Uterus (tissue), 4 donors: Measurements from ENCODE around the gene MED25. TPM values are rescaled to one million over a fixed set of nuclear protein-coding genes. Genes with fewer than 3 reads are reported as not detected.

Source experiments
- DNase-seq, 2 donors: peaks; one replicate each; pipeline ENCODE4 v3.0.0-alpha.2; 2019 to 2020
- H3K27ac ChIP-seq, 2 donors: fragments of 200-600 bp; sonication (generic); 1 replicate in 1 of 2; 2 replicates in 1 of 2; pipeline ENCODE4 v1.5.1; 2016 to 2018
- H3K27me3 ChIP-seq, 2 donors: fragments of 200-600 bp; sonication (generic); one replicate each; pipeline ENCODE4 v1.5.1; 2018 to 2019; ENCODE audit warnings: control low read depth in 1 of 2
- H3K36me3 ChIP-seq, 2 donors: fragments of 200-600 bp; sonication (generic); one replicate each; pipeline ENCODE4 v1.5.1; 2019; ENCODE audit warnings: control low read depth in 1 of 2
- H3K4me1 ChIP-seq, 2 donors: fragments of 200-600 bp; sonication (generic); one replicate each; pipeline ENCODE4 v1.5.1; 2018 to 2019; ENCODE audit warnings: control low read depth in 1 of 2
- H3K4me3 ChIP-seq, 2 donors: fragments of 200-600 bp; sonication (generic); 1 replicate in 1 of 2; 2 replicates in 1 of 2; pipeline ENCODE4 v1.5.1; 2018 to 2019; ENCODE audit warnings: mild to moderate bottlenecking in 1 of 2
- H3K9me3 ChIP-seq, 2 donors: fragments of 200-600 bp; sonication (generic); one replicate each; pipeline ENCODE4 v1.5.1; 2019; ENCODE audit warnings: control low read depth in 1 of 2
- CTCF ChIP-seq, 4 experiments: fragments of 200-600 bp in 2 of 4; fragments of 450-650 bp in 2 of 4; sonication (generic) in 2 of 4; IDR thresholded peaks; one replicate each; pipeline ENCODE4 v1.5.1; 2016 to 2019; ENCODE audit warnings: antibody characterized with exemption in 4 of 4, mild to moderate bottlenecking in 2 of 4, moderate library complexity in 1 of 4
- POLR2A ChIP-seq, 2 donors: fragments of 450-650 bp; IDR thresholded peaks; one replicate each; pipeline ENCODE4 v1.6.1; 2016; ENCODE audit warnings: antibody characterized with exemption in 2 of 2, mild to moderate bottlenecking in 1 of 2, moderate library complexity in 1 of 2
- intact Hi-C: fragments of 100-400 bp; cut with DNase I; formaldehyde crosslinking; loops from one replicate; pipeline ENCODE4 v1.15.1; 2023; ENCODE audit warnings: low total_unique reads
- total RNA-seq, 4 donors: library from RNA; depleted of rRNA in 3 of 4; stranded (reverse); fragments of >200 nt in 3 of 4; gene quantifications; one replicate each; pipeline versions ENCODE4 v1.1.0 to v1.2.4, GENCODE V29; 2014 to 2023
- donor health status: DM: yes; HTN: yes; CAD: no.

Gene MED25
- total RNA-seq, 4 donors from 2014 or later = 21.1 to 48.1 (median 26.8) TPM

GRCh38 chr19:49861541-49862378 lies 43.7 kb downstream of the MED25 start:
- Histone ChIP-seq H3K36me3 (no peaks in the 10 kb centered on the region), H3K27me3 (no peaks in the 10 kb centered on the region), H3K4me1 (peaks cover 0 to 14% of the 10 kb centered on the region in 2 donors), H3K9me3 (no peaks in the 10 kb centered on the region), H3K27ac (no peak overlapping the region), H3K4me3 (no peak overlapping the region)
- intact Hi-C loops = no loop called here
- peak; percentile 18 to 29 for DNase-seq
- TF ChIP-seq POLR2A (IDR thresholded peaks at IDR 0.05) (no peak), CTCF (IDR thresholded peaks at IDR 0.05) (no peak)

GRCh38 chr19:49862391-49863253 lies 44.5 kb downstream of the MED25 start:
- Histone ChIP-seq H3K36me3 (no peaks in the 10 kb centered on the region), H3K27me3 (no peaks in the 10 kb centered on the region), H3K27ac (no peak overlapping the region), H3K4me1 (peaks cover 0 to 16% of the 10 kb centered on the region in 2 donors), H3K9me3 (no peaks in the 10 kb centered on the region), H3K4me3 (no peak overlapping the region)
- peak in 1 of 2 donors; percentile 18 for DNase-seq
- no peak for TF ChIP-seq CTCF (IDR thresholded peaks at IDR 0.05)
- TF ChIP-seq POLR2A (IDR thresholded peaks at IDR 0.05) = no peak
- intact Hi-C loops = no loop called here

GRCh38 chr19:49863254-49863934 lies 45.3 kb downstream of the MED25 start:
- H3K36me3 ChIP-seq = no peaks in the 10 kb centered on the region
- intact Hi-C loops = no loop called here

GRCh38 chr19:49863935-49864320 lies 45.8 kb downstream of the MED25 start:
- no peaks in the 10 kb centered on the region for H3K9me3 ChIP-seq
- intact Hi-C loops = no loop called here
- H3K4me1 ChIP-seq = peaks cover 0 to 23% of the 10 kb centered on the region in 2 donors
- H3K36me3 ChIP-seq = no peaks in the 10 kb centered on the region
- no peak overlapping the region for H3K27ac ChIP-seq
- peak in 1 of 2 donors; percentile 18 for DNase-seq
- H3K4me3 ChIP-seq = no peak overlapping the region
- TF ChIP-seq CTCF (IDR thresholded peaks at IDR 0.05) = no peak
- TF ChIP-seq POLR2A (IDR thresholded peaks at IDR 0.05) = no peak
- no peaks in the 10 kb centered on the region for H3K27me3 ChIP-seq

More at GRCh38 chr19:49863254-49863934, 45.3 kb downstream of the MED25 start:
- Histone ChIP-seq H3K27me3 (no peaks in the 10 kb centered on the region), H3K4me3 (no peak overlapping the region), H3K27ac (no peak overlapping the region), H3K9me3 (no peaks in the 10 kb centered on the region), H3K4me1 (peaks cover 0 to 17% of the 10 kb centered on the region in 2 donors)
- TF ChIP-seq POLR2A (IDR thresholded peaks at IDR 0.05) = no peak
- no peak for TF ChIP-seq CTCF (IDR thresholded peaks at IDR 0.05)
- DNase-seq = no peak
